Measurements from ENCODE around the gene KCNH3. TPM values are rescaled to one million over a fixed set of nuclear protein-coding genes. Genes with fewer than 3 reads are reported as not detected.
A peak's percentile ranks its signal among the peaks of the same experiment; 100 is the strongest.

Gene KCNH3
- total and polyA plus RNA-seq, 2 of the 8 experiments (the other 6 are each of a cell fraction or from before 2014, with no cell fraction given) = 0.24 to 0.50 TPM

DNA sequence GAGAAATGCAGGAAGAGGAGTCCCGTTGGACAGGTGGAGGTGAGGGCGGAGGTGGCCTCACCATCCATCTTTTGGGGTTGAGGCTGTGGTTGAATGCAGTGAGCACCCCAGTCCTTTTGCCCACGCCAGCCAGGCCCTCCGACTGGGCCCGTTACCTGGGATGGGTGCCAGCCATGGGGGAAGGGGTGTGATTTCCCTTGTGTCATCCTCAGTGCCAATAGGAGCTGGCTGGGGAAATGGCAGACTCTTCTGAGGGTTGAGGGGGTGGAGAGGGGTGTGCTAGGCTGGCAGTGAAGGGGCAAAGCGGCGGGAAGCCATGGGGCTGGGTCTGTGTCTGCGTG is 9.6 kb downstream of the KCNH3 start:
- H3K14ac ChIP-seq (ENCODE audit: insufficient read length) = no peak overlapping the region
- H2BK120ac ChIP-seq (replicated peaks; ENCODE audit: low read depth, low read length) = no peak overlapping the region
- peaks cover 0 to 26% (median 18%) of the 10 kb centered on the region in 4 experiments; a peak in 6 of 7 replicates for H3K4me1 ChIP-seq (replicated peaks in 1 of 4; ENCODE audit: control insufficient read depth in 3 of 4, insufficient read depth in 4 of 4, low read length in 3 of 4)
- H2AK5ac ChIP-seq (ENCODE audit: low read depth, low read length) = 0 out of 2 replicates have a peak overlapping the region, but pooled peaks have one; percentile 77
- H4K5ac ChIP-seq (ENCODE audit: insufficient read length, low read depth, low read length) = no peak overlapping the region
- H3K9ac ChIP-seq (replicated peaks in 1 of 4; ENCODE audit: extremely low read depth in 1 of 4, low read depth in 3 of 4, low read length in 3 of 4) = no peak overlapping the region
- H3K79me1 ChIP-seq (ENCODE audit: low read depth, low read length) = no peaks in the 10 kb centered on the region
- no peak overlapping the region for H4K8ac ChIP-seq (ENCODE audit: extremely low read depth, insufficient read depth, low read length)
- TF ChIP-seq KDM5A (IDR thresholded peaks at IDR 0.05; ENCODE audit: low read length) (no peak), NRF1 (IDR thresholded peaks at IDR 0.05; ENCODE audit: low read depth, low read length) (no peak), BCL11A (IDR thresholded peaks at IDR 0.05; ENCODE audit: low read depth in 2 of 2, low read length in 2 of 2) (no peak), BACH1 (IDR thresholded peaks at IDR 0.05; ENCODE audit: low read length) (no peak)
- no peaks in the 10 kb centered on the region for H3K79me2 ChIP-seq (ENCODE audit: control insufficient read depth in 1 of 2, insufficient read depth in 2 of 2, low read length in 2 of 2)
- H4K20me1 ChIP-seq (replicated peaks in 1 of 2; ENCODE audit: control insufficient read depth in 1 of 2, insufficient read depth in 2 of 2, low read length in 2 of 2) = peaks cover 0 to 7% of the 10 kb centered on the region in 2 experiments
- POLR2A ChIA-PET (ENCODE audit: partially characterized antibody) = interaction anchor here (0.9 to 1.1 kb wide), 2 partner anchors 9 to 182 kb away, joined by 3 to 5 read pairs; no protein-coding TSS in a partner anchor
- H3K27ac ChIP-seq (ENCODE audit: low read depth, low read length) = no peak overlapping the region
- H3K9me3 ChIP-seq (ENCODE audit: insufficient read depth in 2 of 2, low read depth in 1 of 2, low read length in 1 of 2) = no peaks in the 10 kb centered on the region
- no peak overlapping the region for H4K91ac ChIP-seq (replicated peaks; ENCODE audit: insufficient read length, low read length)
- H3K23me2 ChIP-seq (ENCODE audit: low read depth, low read length) = peaks cover 14% of the 10 kb centered on the region; the same call in 1 of the 2 replicates
- WGBS, 2 experiments (ENCODE audit: extremely low coverage in 1 of 2, insufficient coverage in 1 of 2, insufficient read length in 1 of 2, insufficient replicate concordance in 2 of 2, low coverage in 1 of 2, low lambda C conversion rate in 2 of 2, missing lambda C conversion rate in 1 of 2) = 81% methylated on average over 7 of the region's 8 CpGs; no CpG with 5 or more reads in 1 of the 2 experiments
- no peaks in the 10 kb centered on the region for H3K36me3 ChIP-seq (ENCODE audit: control insufficient read depth in 2 of 4, insufficient read depth in 4 of 4, low read length in 3 of 4)
- no peak overlapping the region for H2BK20ac ChIP-seq (ENCODE audit: low read length)
- H3K4me2 ChIP-seq (ENCODE audit: insufficient read depth in 1 of 2, low read depth in 2 of 2, low read length in 2 of 2) = peak overlapping the region; percentile 76 to 95
- H3K4ac ChIP-seq (replicated peaks; ENCODE audit: insufficient read length, low read depth, low read length) = no peak overlapping the region
- no peak overlapping the region for H3K56ac ChIP-seq (replicated peaks; ENCODE audit: insufficient read length, low read depth, low read length)
- peak overlapping the region; percentile 84; the same call in 1 of the 2 replicates for H2BK12ac ChIP-seq (ENCODE audit: low read depth, low read length)
- H3K23ac ChIP-seq (ENCODE audit: insufficient read length) = no peak overlapping the region
- H3K27me3 ChIP-seq (replicated peaks in 1 of 4; ENCODE audit: control insufficient read depth in 3 of 4, extremely low read depth in 1 of 4, insufficient read depth in 3 of 4, low read length in 3 of 4) = peaks cover 16 to 78% (median 66%) of the 10 kb centered on the region in 4 experiments
- peak overlapping the region; percentile 61; the same call in 1 of the 2 replicates for H2AFZ ChIP-seq (ENCODE audit: low read length)
- DNase-seq (ENCODE audit: low read depth in 1 of 2, low spot score in 2 of 2) = no peak
- H3K18ac ChIP-seq (ENCODE audit: extremely low read depth, low read length) = peak overlapping the region; percentile 97; the same call in 1 of the 2 replicates
- no peak overlapping the region; the same call in 1 of the 2 replicates for H2BK5ac ChIP-seq (ENCODE audit: low read depth, low read length)
- H2BK15ac ChIP-seq (ENCODE audit: low read length) = no peak overlapping the region
- no peak for FAIRE-seq
- CTCF ChIA-PET (ENCODE audit: partially characterized antibody) = interaction anchor here (0.8 to 9.4 kb wide), 5 partner anchors 11 to 217 kb away, joined by 3 to 115 read pairs (median 3); partner anchors contain the start of genes KCNH3 and MCRS1
- peak overlapping the region in 3 of 4 experiments; percentile 22 to 56 (median 35); a peak in 6 of 8 replicates for H3K4me3 ChIP-seq (ENCODE audit: extremely low read depth in 1 of 4, insufficient read depth in 2 of 4, low read depth in 3 of 4, low read length in 4 of 4)

Measured in H1 (cell line).